ENCODE data around the gene CLEC4E. TPM values are rescaled to one million over a fixed set of nuclear protein-coding genes. Genes with fewer than 3 reads are reported as not detected.
"Not testable (repeated sequence)": the region's sequence is repeated elsewhere in the genome, so short reads cannot be mapped to it uniquely, and the experiment has no call there.

CLEC4E gene
- total RNA-seq, 1 experiment from 2014 or later = not detected

DNA sequence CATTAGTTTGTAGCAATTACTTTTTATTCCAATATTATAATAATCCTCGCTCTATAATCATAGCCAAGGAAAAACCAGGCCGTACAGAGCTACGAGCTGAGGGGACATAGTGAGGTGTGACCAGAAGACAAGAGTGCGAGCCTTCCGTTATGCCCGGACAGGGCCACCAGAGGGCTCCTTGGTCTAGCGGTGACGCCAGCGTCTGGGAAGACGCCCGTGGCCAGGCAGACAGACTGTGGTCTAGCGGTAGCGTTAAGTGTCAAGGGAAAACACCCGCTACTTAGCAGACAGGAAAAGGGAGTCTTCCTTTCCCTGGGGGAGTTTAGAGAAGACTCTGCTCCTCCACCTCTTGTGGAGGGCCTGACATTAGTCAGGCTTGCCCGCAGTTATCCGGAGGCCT, 2.9 kb downstream of the CLEC4E start:
- H3K4me1 ChIP-seq; CTCF ChIA-PET; H3K4me1 Mint-ChIP-seq (ENCODE audit: low read depth, unreplicated experiment); H3K36me3 ChIP-seq (ENCODE audit: control insufficient read depth, insufficient read depth, low read length); BruUV-seq (replicated peaks); H3K4me3 Mint-ChIP-seq (ENCODE audit: unreplicated experiment); H3K27ac Mint-ChIP-seq (ENCODE audit: unreplicated experiment); POLR2A ChIA-PET; intact Hi-C loops (cut with micrococcal nuclease; ENCODE audit: unreplicated experiment); H3K4me3 ChIP-seq (ENCODE audit: low read depth, low read length); H3K36me3 Mint-ChIP-seq (ENCODE audit: insufficient read depth, unreplicated experiment); H3K9me3 Mint-ChIP-seq (ENCODE audit: unreplicated experiment); H3K9me3 ChIP-seq; H3K27me3 ChIP-seq (replicated peaks; ENCODE audit: control insufficient read depth, insufficient read depth, low read length): not testable (repeated sequence)
- DNase-seq = peak in 1 of 2 experiments; percentile 49
- TF ChIP-seq, protein P1, sequence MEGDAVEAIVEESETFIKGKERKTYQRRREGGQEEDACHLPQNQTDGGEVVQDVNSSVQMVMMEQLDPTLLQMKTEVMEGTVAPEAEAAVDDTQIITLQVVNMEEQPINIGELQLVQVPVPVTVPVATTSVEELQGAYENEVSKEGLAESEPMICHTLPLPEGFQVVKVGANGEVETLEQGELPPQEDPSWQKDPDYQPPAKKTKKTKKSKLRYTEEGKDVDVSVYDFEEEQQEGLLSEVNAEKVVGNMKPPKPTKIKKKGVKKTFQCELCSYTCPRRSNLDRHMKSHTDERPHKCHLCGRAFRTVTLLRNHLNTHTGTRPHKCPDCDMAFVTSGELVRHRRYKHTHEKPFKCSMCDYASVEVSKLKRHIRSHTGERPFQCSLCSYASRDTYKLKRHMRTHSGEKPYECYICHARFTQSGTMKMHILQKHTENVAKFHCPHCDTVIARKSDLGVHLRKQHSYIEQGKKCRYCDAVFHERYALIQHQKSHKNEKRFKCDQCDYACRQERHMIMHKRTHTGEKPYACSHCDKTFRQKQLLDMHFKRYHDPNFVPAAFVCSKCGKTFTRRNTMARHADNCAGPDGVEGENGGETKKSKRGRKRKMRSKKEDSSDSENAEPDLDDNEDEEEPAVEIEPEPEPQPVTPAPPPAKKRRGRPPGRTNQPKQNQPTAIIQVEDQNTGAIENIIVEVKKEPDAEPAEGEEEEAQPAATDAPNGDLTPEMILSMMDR (IDR thresholded peaks at IDR 0.05; ENCODE audit: insufficient read depth in 1 of 2, low read depth in 1 of 2, low read length in 1 of 2, severe bottlenecking in 1 of 2, unreplicated experiment in 1 of 2) = peak; percentile 16 to 38
- H3K27me3 Mint-ChIP-seq (ENCODE audit: insufficient read depth, unreplicated experiment) = peaks cover 41% of the 10 kb centered on the region

DNA sequence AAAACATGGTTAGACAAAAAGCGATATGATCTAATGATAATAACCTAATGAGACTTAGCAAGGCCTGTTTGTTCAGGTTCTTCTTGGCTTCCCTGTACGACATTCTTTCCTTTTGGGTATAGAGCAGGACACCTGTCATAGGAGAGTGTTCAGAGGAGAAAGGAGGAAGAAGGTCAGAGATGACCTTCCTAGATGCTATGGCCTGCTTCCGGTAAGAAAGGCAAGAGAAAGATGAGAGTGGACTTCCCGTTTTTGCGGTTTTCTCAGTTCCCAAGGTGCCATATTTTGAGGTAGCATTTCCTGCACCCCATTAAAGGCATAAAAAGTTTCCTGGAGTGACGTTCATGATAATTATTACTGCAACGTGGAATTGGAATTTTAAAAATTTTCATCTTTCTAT, 8.7 kb downstream of the CLEC4E start:
- H3K27me3 Mint-ChIP-seq (ENCODE audit: insufficient read depth, unreplicated experiment) = peaks cover 39% of the 10 kb centered on the region
- CTCF ChIA-PET = no interaction called here
- no peaks in the 10 kb centered on the region for H3K4me1 Mint-ChIP-seq (ENCODE audit: low read depth, unreplicated experiment)
- DNase-seq = no peak
- no peaks in the 10 kb centered on the region for H3K36me3 ChIP-seq (ENCODE audit: control insufficient read depth, insufficient read depth, low read length)
- no peaks in the 10 kb centered on the region for H3K27me3 ChIP-seq (replicated peaks; ENCODE audit: control insufficient read depth, insufficient read depth, low read length)
- intact Hi-C loops (cut with micrococcal nuclease; ENCODE audit: unreplicated experiment) = no loop called here
- H3K4me1 ChIP-seq = no peaks in the 10 kb centered on the region
- H3K9me3 ChIP-seq = no peaks in the 10 kb centered on the region
- no peaks in the 10 kb centered on the region for H3K36me3 Mint-ChIP-seq (ENCODE audit: insufficient read depth, unreplicated experiment)
- no peak overlapping the region for H3K4me3 ChIP-seq (ENCODE audit: low read depth, low read length)
- no TSS peak for BruUV-seq (replicated peaks)
- no peak overlapping the region for H3K4me3 Mint-ChIP-seq (ENCODE audit: unreplicated experiment)
- POLR2A ChIA-PET = no interaction called here
- H3K9me3 Mint-ChIP-seq (ENCODE audit: unreplicated experiment) = no peaks in the 10 kb centered on the region
- TF ChIP-seq, protein P1 (IDR thresholded peaks at IDR 0.05; ENCODE audit: insufficient read depth in 1 of 2, low read depth in 1 of 2, low read length in 1 of 2, severe bottlenecking in 1 of 2, unreplicated experiment in 1 of 2) = no peak
- no peak overlapping the region for H3K27ac Mint-ChIP-seq (ENCODE audit: unreplicated experiment)

DNA sequence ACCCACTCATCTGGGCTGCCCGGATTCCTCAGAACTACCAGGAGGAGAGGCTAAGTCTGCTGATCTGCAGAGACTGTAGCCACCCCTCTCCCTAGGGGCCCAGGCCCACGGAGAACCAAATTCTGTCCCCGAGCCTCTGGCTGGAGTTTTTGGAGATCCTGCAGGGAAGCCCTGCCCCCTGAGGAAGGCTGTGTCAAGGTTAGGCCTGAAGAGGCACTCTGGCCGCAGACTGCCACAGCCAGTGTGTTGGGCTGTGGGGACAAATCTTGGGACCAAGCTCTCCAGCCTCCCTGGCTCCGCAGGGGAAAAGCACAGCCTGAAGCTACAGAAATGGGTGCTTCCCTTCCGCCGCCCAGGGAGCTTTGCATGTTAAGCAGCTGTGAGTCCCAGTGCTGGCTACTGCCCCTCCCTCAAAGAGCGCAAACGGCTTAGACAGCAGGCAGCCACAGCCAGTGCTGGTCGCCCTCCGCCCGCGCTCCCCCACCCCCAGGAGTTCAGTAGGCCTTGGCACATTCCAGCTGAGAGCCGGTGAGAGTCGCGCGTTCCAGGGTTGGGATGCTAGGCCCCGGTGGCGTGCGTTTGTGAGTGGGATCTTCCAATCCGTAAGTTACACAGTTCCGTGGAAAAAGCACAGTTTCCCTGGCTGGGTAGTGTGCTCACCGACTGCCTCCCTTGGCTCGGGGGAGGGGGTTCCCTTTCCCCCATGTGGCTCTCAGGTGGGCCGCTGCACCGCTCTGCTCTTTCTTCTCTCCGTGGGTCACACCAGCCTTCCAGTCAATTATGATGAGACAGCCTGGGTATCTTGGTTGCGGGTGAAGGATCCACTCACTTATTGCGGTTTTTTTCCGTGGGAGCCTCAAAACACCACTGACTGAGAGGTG, 13.2 kb downstream of the CLEC4E start:
- Mint-ChIP-seq H3K27ac (ENCODE audit: unreplicated experiment) (no peak overlapping the region), H3K36me3 (ENCODE audit: insufficient read depth, unreplicated experiment) (no peaks in the 10 kb centered on the region), H3K4me1 (ENCODE audit: low read depth, unreplicated experiment) (no peaks in the 10 kb centered on the region), H3K27me3 (ENCODE audit: insufficient read depth, unreplicated experiment) (peaks cover 37% of the 10 kb centered on the region), H3K4me3 (ENCODE audit: unreplicated experiment) (no peak overlapping the region), H3K9me3 (ENCODE audit: unreplicated experiment) (peaks cover 13% of the 10 kb centered on the region)
- BruUV-seq (replicated peaks) = no TSS peak
- intact Hi-C loops (cut with micrococcal nuclease; ENCODE audit: unreplicated experiment) = no loop called here
- Histone ChIP-seq H3K4me1 (no peaks in the 10 kb centered on the region), H3K4me3 (ENCODE audit: low read depth, low read length) (no peak overlapping the region), H3K36me3 (ENCODE audit: control insufficient read depth, insufficient read depth, low read length) (no peaks in the 10 kb centered on the region), H3K27me3 (replicated peaks; ENCODE audit: control insufficient read depth, insufficient read depth, low read length) (no peaks in the 10 kb centered on the region), H3K9me3 (no peaks in the 10 kb centered on the region; the same call in none of the 2 replicates)
- POLR2A ChIA-PET = no interaction called here
- CTCF ChIA-PET = no interaction called here
- TF ChIP-seq, protein P1 (IDR thresholded peaks at IDR 0.05; ENCODE audit: insufficient read depth in 1 of 2, low read depth in 1 of 2, low read length in 1 of 2, severe bottlenecking in 1 of 2, unreplicated experiment in 1 of 2) = no peak
- no peak for DNase-seq
